HepG2 (cell line): ENCODE data around the gene ZNF316. TPM values are rescaled to one million over a fixed set of nuclear protein-coding genes. Genes with fewer than 3 reads are reported as not detected.

Experiments used
- ATAC-seq: fragments of 200-7000 bp; cut with Tn5 transposase; 3 replicates; pipeline ENCODE4 v1.9.1; 2020; ENCODE audit warnings: mild to moderate bottlenecking, moderate library complexity
- BruUV-seq: library from RNA; stranded (reverse); fragments of 400-500 nt; replicated peaks from 2 replicates; lab custom pipeline; 2021; lab: Mats Ljungman, UMichigan
- CTCF ChIA-PET: fragments of 300-600 bp; formaldehyde crosslinking; extraction: SDS; loops from one replicate; lab custom pipeline; 2021; ENCODE audit warnings: low total read pairs, inconsistent platforms, low intra/inter-chr PET ratio; lab: Yijun Ruan, JAX
- POLR2A ChIA-PET: fragments of 350-600 bp; sonication (Branson Sonifier 250); formaldehyde crosslinking; loops from one replicate; lab custom pipeline; 2020; ENCODE audit warnings: antibody characterized with exemption, inconsistent platforms; lab: Yijun Ruan, JAX
- DNase-seq: peaks from one replicate; pipeline ENCODE4 v3.0.0-alpha.2; 2015; ENCODE audit warnings: low spot score
- FAIRE-seq: peaks from 3 replicates; lab custom pipeline; 2011; peaks lifted over from hg19 to GRCh38; lab: Jason Lieb, UNC
- H2AFZ ChIP-seq: one replicate; pipeline ENCODE4 v1.6.1; 2011; ENCODE audit warnings: low read length, inconsistent platforms
- H3K27ac ChIP-seq: fragments of 300-600 bp; 3 replicates; pipeline ENCODE4 v1.8.0; 2011; ENCODE audit warnings: mixed run types, mild to moderate bottlenecking, mixed read lengths, low read length, inconsistent platforms; ENCODE audit not compliant: insufficient read depth; ENCODE audit errors: extremely low read length
- H3K27me3 ChIP-seq, 2 experiments: fragments of 200-600 bp in 1 of 2; 2 replicates in 1 of 2; 3 replicates in 1 of 2; pipeline versions ENCODE4 v1.6.0 to v1.8.0; 2011; ENCODE audit warnings: low read length in 2 of 2, mild to moderate bottlenecking in 2 of 2, moderate library complexity in 2 of 2, inconsistent platforms in 1 of 2; ENCODE audit not compliant: insufficient read depth in 2 of 2, control insufficient read depth in 1 of 2
- H3K36me3 ChIP-seq, 2 experiments: fragments of 200-600 bp in 1 of 2; replicated peaks in 1 of 2; 2 replicates in 1 of 2; 3 replicates in 1 of 2; pipeline versions ENCODE4 v1.5.1 to v1.8.0; 2011; ENCODE audit warnings: low read length in 2 of 2, inconsistent platforms in 1 of 2; ENCODE audit not compliant: insufficient read depth in 2 of 2, control insufficient read depth in 1 of 2
- H3K4me1 ChIP-seq: 2 replicates; pipeline ENCODE4 v1.5.1; 2012; ENCODE audit warnings: low read length, inconsistent platforms; ENCODE audit not compliant: insufficient read depth
- H3K4me2 ChIP-seq: 2 replicates; pipeline ENCODE4 v1.6.0; 2011; ENCODE audit warnings: low read depth, low read length, inconsistent platforms
- H3K4me3 ChIP-seq, 3 experiments: fragments of 200-600 bp in 1 of 3; sonication (generic), shearing (Covaris generic) in 1 of 3; replicated peaks in 1 of 3; 2 replicates each; pipeline ENCODE4 v1.5.1; 2011 to 2016; ENCODE audit warnings: low read length in 3 of 3, inconsistent platforms in 2 of 3, low read depth in 2 of 3, mild to moderate bottlenecking in 2 of 3, control low read depth in 1 of 3, mixed read lengths in 1 of 3; ENCODE audit not compliant: insufficient read depth in 1 of 3
- H3K79me2 ChIP-seq: one replicate; pipeline ENCODE4 v1.6.1; 2011; ENCODE audit warnings: low read length, inconsistent platforms; ENCODE audit not compliant: insufficient read depth
- H3K9ac ChIP-seq: 2 replicates; pipeline ENCODE4 v1.6.0; 2011; ENCODE audit warnings: mild to moderate bottlenecking, low read depth, low read length, inconsistent platforms; ENCODE audit not compliant: insufficient read depth
- H3K9me3 ChIP-seq: 2 replicates; pipeline ENCODE4 v1.5.1; 2012; ENCODE audit warnings: mild to moderate bottlenecking, low read length
- H4K20me1 ChIP-seq: 2 replicates; pipeline ENCODE4 v1.6.0; 2011; ENCODE audit warnings: inconsistent platforms, mild to moderate bottlenecking, low read length, moderate library complexity; ENCODE audit not compliant: insufficient read depth
- CENPX ChIP-seq: sonication (generic); formaldehyde crosslinking; IDR thresholded peaks from 2 replicates; pipeline ENCODE4 v1.9.0; 2021; ENCODE audit warnings: mild to moderate bottlenecking, missing genetic modification reagents, moderate library complexity
- RAD51 ChIP-seq: fragments of 450-650 bp; IDR thresholded peaks from 2 replicates; pipeline ENCODE4 v1.6.1; 2016; ENCODE audit warnings: borderline replicate concordance
- WGBS: methylation state at CpG from one replicate; pipeline ENCODE4 v1.1.6; 2017; ENCODE audit warnings: low lambda C conversion rate; 5-methylcytosine and 5-hydroxymethylcytosine counted together
- in situ Hi-C: cut with HindIII; loops from 2 replicates; pipeline ENCODE4 v1.10.0; 2017; ENCODE audit warnings: low pct_unique_long_range_greater_than_20kb; ENCODE audit not compliant: extremely low pct_ligation_motif_present
- intact Hi-C: fragments of 100-400 bp; cut with micrococcal nuclease; formaldehyde crosslinking; loops from one replicate; pipeline ENCODE4 v1.10.0; 2022; ENCODE audit not compliant: unreplicated experiment
- polyA plus RNA-seq, 8 experiments: library from polyadenylated mRNA; depleted of rRNA in 3 of 8; stranded (reverse) in 7 of 8; unstranded in 1 of 8; fragments of >200 nt; fragmentation: Illumina TruSeq in 4 of 8; extraction: Trizol in 4 of 8; gene quantifications; 2 replicates each; pipeline versions ENCODE4 v1.2.1 to v1.2.3, GENCODE V29; 2011 to 2016; ENCODE audit warnings: low read depth in 4 of 8, missing spikeins in 1 of 8, mixed read lengths in 1 of 8; ENCODE audit not compliant: insufficient read depth in 1 of 8
- total RNA-seq, 5 experiments: library from RNA; depleted of rRNA; stranded (reverse); fragments of >200 nt; fragmentation: Illumina TruSeq; extraction: Trizol; gene quantifications; 2 replicates each; pipeline ENCODE4 v1.2.3, GENCODE V29; 2016; ENCODE audit warnings: low read depth in 1 of 5

The ZNF316 gene
- total and polyA plus RNA-seq, 2 of the 13 experiments (the other 11 are each of a cell fraction or from before 2014, with no cell fraction given): 4.3 to 9.9 TPM

- no peak overlapping the region for H3K27ac ChIP-seq
- peaks cover 24 to 57% of the 10 kb centered on the region in 2 experiments for H3K36me3 ChIP-seq
- H4K20me1 ChIP-seq: peaks cover 63% of the 10 kb centered on the region
- in situ Hi-C loops: no loop called here
- 89% methylated on average over 1 of the region's 1 CpG for WGBS
- ATAC-seq: no peak
- no peaks in the 10 kb centered on the region for H3K9me3 ChIP-seq
- FAIRE-seq: no peak
- no peak overlapping the region for H2AFZ ChIP-seq
- intact Hi-C loops: loop anchor here (10.0 kb wide), 1 partner anchor 107 kb away; the partner anchor contains the start of gene INTS15
- TF ChIP-seq RAD51 (peak; percentile 25; the same call in 1 of the 2 replicates), CENPX (CRISPR knock-in tag) (no peak)
- no peaks in the 10 kb centered on the region; a peak in 1 of 5 replicates for H3K27me3 ChIP-seq
- H3K4me3 ChIP-seq: no peak overlapping the region
- H3K79me2 ChIP-seq: peaks cover 81% of the 10 kb centered on the region
- H3K4me2 ChIP-seq: 0 out of 2 replicates have a peak overlapping the region, but pooled peaks have one; percentile 8
- peak overlapping the region; percentile 12; the same call in 1 of the 2 replicates for H3K9ac ChIP-seq
- DNase-seq: no peak
- POLR2A ChIA-PET: no interaction called here
- peaks cover 46% of the 10 kb centered on the region for H3K4me1 ChIP-seq
- BruUV-seq: no TSS peak
- CTCF ChIA-PET: no interaction called here
Measured at GRCh38 chr7:6701860-6702259, 64.7 kb downstream of the ZNF316 start.

Other genes starting within 250 kb of the ZNF316 start
- 3.6 and 7.9 TPM in 2 replicates for gene DAGLB, start 189.4 kb upstream of the ZNF316 start, total RNA-seq (2016; rRNA removed; fragmentation: Illumina TruSeq; extraction: Trizol)
- 9.8 and 11.5 TPM in 2 replicates for gene DAGLB, start 189.4 kb upstream of the ZNF316 start, polyA plus RNA-seq (2011; rRNA removed)
- 118 and 194 TPM in 2 replicates for gene KDELR2, start 153.2 kb upstream of the ZNF316 start, total RNA-seq (2016; rRNA removed; fragmentation: Illumina TruSeq; extraction: Trizol)
- 167 and 220 TPM in 2 replicates for gene KDELR2, start 153.2 kb upstream of the ZNF316 start, polyA plus RNA-seq (2011; rRNA removed)
- gene GRID2IP, start 85.9 kb upstream of the ZNF316 start, total RNA-seq (2016; rRNA removed; fragmentation: Illumina TruSeq; extraction: Trizol): not detected in 2 replicates
- 0.03 TPM in 1 of 2 replicates, not detected in the other for gene GRID2IP, start 85.9 kb upstream of the ZNF316 start, polyA plus RNA-seq (2011; rRNA removed)
- 65.4 and 83.2 TPM in 2 replicates for gene ZDHHC4, start 59.9 kb upstream of the ZNF316 start, total RNA-seq (2016; rRNA removed; fragmentation: Illumina TruSeq; extraction: Trizol)
- gene ZDHHC4, start 59.9 kb upstream of the ZNF316 start, polyA plus RNA-seq (2011; rRNA removed): 164 and 188 TPM in 2 replicates
- 8.7 and 16.3 TPM in 2 replicates for gene INTS15, start 47.3 kb upstream of the ZNF316 start, total RNA-seq (2016; rRNA removed; fragmentation: Illumina TruSeq; extraction: Trizol)
- 23.3 and 25.7 TPM in 2 replicates for gene INTS15, start 47.3 kb upstream of the ZNF316 start, polyA plus RNA-seq (2011; rRNA removed)
- 2.1 and 2.5 TPM in 2 replicates for gene ZNF853, start 21.7 kb upstream of the ZNF316 start, total RNA-seq (2016; rRNA removed; fragmentation: Illumina TruSeq; extraction: Trizol)
- 6.2 and 10.8 TPM in 2 replicates for gene ZNF853, start 21.7 kb upstream of the ZNF316 start, polyA plus RNA-seq (2011; rRNA removed)
- 22.8 and 28.1 TPM in 2 replicates for gene ZNF12, start 69.6 kb downstream of the ZNF316 start, total RNA-seq (2016; rRNA removed; fragmentation: Illumina TruSeq; extraction: Trizol)
- gene ZNF12, start 69.6 kb downstream of the ZNF316 start, polyA plus RNA-seq (2011; rRNA removed): 17.5 and 21.4 TPM in 2 replicates
- gene RSPH10B2, start 116.8 kb downstream of the ZNF316 start, total RNA-seq (2016; rRNA removed; fragmentation: Illumina TruSeq; extraction: Trizol): 0.31 TPM in 1 of 2 replicates, not detected in the other
- not detected in 2 replicates for gene RSPH10B2, start 116.8 kb downstream of the ZNF316 start, polyA plus RNA-seq (2011; rRNA removed)
- gene CCZ1B, start 189.0 kb downstream of the ZNF316 start, total RNA-seq (2016; rRNA removed; fragmentation: Illumina TruSeq; extraction: Trizol): 49.4 and 50.0 TPM in 2 replicates
- 21.4 and 24.4 TPM in 2 replicates for gene CCZ1B, start 189.0 kb downstream of the ZNF316 start, polyA plus RNA-seq (2011; rRNA removed)